Transverse colon (tissue), 3 donors: Measurements from ENCODE around the gene CDK4.

Source experiments
- POLR2A ChIP-seq: fragments of 450-650 bp; IDR thresholded peaks from one replicate; pipeline ENCODE4 v1.6.1; 2016; ENCODE audit warnings: antibody characterized with exemption, mild to moderate bottlenecking, moderate library complexity
- POLR2AphosphoS5 ChIP-seq, 3 donors: sonication (generic); formaldehyde crosslinking; IDR thresholded peaks; one replicate each; pipeline ENCODE4 v1.6.1; 2016; ENCODE audit warnings: antibody characterized with exemption in 3 of 3

GRCh38 chr12:57777911-57778310 lies 25.8 kb upstream of the CDK4 start:
- TF ChIP-seq POLR2A, result no peak
- no peak for TF ChIP-seq POLR2AphosphoS5 (IDR thresholded peaks at IDR 0.05)
